ENCODE measurements around the gene ANXA2R. TPM values are rescaled to one million over a fixed set of nuclear protein-coding genes. Genes with fewer than 3 reads are reported as not detected.

ANXA2R gene
- total RNA-seq, 1 donor from 2014 or later: 1.2 TPM

DNA sequence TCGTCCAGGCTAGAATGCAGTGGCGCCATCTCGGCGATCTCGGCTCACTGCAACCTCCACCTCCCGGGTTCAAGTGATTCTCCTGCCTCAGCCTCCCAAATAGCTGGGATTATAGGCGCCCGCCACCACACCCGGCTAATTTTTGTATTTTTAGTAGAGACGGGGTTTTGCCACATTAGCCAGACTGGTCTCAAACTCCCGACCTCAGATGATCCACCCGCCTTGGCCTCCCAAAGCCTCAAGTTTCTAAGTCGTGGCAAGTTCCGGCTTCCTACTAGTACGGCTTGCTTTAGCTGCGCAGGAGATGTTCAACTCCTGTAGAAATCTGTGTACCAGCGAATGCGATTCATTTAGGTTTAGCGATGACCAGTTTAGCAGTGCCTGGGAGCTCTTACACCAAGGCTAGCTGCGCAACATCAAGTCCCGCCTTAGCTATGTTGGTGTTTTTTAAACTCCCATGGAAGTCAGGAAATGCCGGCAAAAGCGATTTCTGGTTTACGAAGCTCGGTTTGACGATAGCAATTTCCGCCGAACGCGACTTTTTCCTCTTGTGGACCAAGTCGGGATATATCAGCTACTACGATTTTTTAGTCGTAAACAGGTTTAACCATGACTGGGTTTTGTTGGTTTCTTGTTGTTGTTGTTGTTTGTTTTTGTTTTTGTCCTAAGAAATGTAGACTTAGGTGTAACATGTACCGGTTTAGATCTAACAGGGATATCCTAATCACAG, 46.4 kb downstream of the ANXA2R start:
- no peak overlapping the region for H3K27ac Mint-ChIP-seq (ENCODE audit: unreplicated experiment)

DNA sequence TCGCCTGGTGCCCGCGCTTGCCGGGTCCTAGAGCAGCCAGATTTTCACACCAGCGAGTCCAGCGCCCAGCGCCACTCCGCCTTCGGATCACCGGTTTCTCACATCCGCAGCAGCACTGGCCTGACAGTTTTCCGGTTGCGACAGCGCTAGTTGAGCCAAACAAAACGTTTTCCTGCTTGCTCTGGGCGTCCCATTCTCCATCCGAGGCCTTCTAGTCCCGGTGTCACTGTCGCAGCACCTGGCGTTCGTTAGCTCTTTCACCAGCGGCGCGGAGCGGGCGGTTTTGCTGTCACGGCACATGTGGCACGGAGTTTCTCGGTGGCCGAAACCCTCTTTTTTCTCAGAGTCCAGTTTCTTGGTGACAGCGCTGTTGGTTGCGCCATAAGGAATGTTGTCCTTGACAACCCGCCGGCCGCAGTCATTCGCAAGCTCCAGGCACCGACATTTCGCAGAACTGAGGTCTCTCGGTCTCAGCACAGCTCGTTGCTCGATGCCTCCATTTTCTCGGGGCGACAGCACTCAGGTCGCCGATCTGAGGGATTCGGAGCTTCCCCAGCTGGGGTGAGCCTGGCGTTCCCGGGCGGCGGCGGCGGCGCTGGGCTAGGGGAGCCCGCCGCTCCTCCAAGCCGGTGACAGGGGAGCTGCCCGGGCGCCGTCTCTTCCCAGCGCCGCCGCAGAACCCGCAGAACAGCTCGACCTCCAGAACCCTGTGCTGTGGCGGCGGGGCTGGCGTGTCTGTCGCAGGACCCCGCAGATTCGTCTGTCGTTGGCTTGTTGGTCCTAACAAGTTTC, 47.8 kb downstream of the ANXA2R start:
- Mint-ChIP-seq H3K27me3 (ENCODE audit: low read depth) (peaks cover 91% of the 10 kb centered on the region), H3K36me3 (ENCODE audit: low read depth) (peaks cover 3% of the 10 kb centered on the region), H3K9me3 (peaks cover 3% of the 10 kb centered on the region), H3K4me3 (peak overlapping the region; percentile 89), H3K4me1 (peaks cover 30% of the 10 kb centered on the region), H3K27ac (ENCODE audit: unreplicated experiment) (no peak overlapping the region)
- TF ChIP-seq, protein P1, sequence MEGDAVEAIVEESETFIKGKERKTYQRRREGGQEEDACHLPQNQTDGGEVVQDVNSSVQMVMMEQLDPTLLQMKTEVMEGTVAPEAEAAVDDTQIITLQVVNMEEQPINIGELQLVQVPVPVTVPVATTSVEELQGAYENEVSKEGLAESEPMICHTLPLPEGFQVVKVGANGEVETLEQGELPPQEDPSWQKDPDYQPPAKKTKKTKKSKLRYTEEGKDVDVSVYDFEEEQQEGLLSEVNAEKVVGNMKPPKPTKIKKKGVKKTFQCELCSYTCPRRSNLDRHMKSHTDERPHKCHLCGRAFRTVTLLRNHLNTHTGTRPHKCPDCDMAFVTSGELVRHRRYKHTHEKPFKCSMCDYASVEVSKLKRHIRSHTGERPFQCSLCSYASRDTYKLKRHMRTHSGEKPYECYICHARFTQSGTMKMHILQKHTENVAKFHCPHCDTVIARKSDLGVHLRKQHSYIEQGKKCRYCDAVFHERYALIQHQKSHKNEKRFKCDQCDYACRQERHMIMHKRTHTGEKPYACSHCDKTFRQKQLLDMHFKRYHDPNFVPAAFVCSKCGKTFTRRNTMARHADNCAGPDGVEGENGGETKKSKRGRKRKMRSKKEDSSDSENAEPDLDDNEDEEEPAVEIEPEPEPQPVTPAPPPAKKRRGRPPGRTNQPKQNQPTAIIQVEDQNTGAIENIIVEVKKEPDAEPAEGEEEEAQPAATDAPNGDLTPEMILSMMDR (conservative IDR thresholded peaks at IDR 0.05): no peak
- peak; percentile 52 for DNase-seq (ENCODE audit: low read depth, low spot score)

More for the DNA sequence above, 46.4 kb downstream of the ANXA2R start:
- Mint-ChIP-seq H3K4me3 (peak overlapping the region; percentile 91), H3K27me3 (ENCODE audit: low read depth) (peaks cover 97% of the 10 kb centered on the region), H3K9me3 (peaks cover 3% of the 10 kb centered on the region), H3K4me1 (peaks cover 30% of the 10 kb centered on the region), H3K36me3 (ENCODE audit: low read depth) (peaks cover 3% of the 10 kb centered on the region)
- TF ChIP-seq, protein P1 (conservative IDR thresholded peaks at IDR 0.05): no peak
- DNase-seq (ENCODE audit: low read depth, low spot score): no peak

DNA sequence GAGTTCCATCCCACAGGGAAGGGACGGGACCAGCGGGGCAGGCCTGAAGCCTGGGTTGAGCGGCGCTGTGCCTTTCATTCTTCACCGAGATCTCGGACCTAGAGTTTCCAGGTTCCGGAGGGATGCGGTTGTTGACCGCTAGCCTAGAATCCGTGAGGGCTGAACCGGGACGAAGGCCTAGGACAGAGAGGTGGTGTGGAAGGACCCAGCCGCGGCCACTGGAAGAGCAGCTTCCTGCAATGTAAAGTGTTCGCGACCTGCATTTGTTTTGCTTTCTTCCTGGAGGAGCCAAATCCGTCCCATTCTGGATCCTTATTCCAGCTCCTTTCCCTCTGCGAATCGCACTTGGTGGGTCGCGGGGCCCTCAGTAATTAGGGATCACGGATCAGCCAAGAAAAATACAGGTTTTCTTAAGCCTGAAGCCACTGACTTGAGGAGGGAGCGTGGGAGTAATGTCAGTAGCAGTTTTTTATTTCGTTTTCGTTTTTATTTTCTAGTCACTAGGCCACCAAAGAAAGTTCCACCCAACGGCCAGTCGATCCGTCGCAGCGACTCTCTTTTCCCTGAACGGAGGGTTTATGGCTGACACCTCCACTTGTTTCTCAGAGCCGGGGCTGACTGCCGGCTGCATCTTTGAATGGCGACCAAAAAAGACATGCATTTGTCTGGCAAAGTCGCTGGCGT, 48.6 kb downstream of the ANXA2R start:
- TF ChIP-seq, protein P1 (conservative IDR thresholded peaks at IDR 0.05): no peak
- peaks cover 3% of the 10 kb centered on the region for H3K36me3 Mint-ChIP-seq (ENCODE audit: low read depth)
- H3K27me3 Mint-ChIP-seq (ENCODE audit: low read depth): peaks cover 91% of the 10 kb centered on the region
- H3K9me3 Mint-ChIP-seq: peaks cover 3% of the 10 kb centered on the region
- no peak for DNase-seq (ENCODE audit: low read depth, low spot score)
- H3K4me3 Mint-ChIP-seq: peak overlapping the region; percentile 89
- no peak overlapping the region for H3K27ac Mint-ChIP-seq (ENCODE audit: unreplicated experiment)
- peaks cover 30% of the 10 kb centered on the region for H3K4me1 Mint-ChIP-seq

DNA sequence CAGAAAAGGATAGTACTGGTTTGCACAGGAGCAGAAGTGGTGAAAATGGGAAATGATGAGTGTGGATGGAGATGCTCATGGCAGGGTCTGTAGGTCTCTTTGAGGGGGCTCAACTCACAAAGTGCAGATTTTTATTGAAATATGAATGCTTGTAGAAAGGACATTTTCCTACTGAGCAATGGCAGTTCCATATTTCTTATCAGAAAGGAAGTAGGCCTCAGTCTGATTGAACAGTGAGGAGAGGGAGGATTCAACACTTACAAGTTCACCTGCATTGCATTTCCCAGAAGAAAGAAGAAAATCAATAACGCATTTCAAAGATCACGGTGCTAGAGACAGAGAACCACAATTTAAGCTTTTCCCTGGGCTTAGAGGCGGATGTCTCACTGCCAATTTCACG, 49.2 kb downstream of the ANXA2R start:
- Mint-ChIP-seq H3K9me3 (peaks cover 3% of the 10 kb centered on the region), H3K36me3 (ENCODE audit: low read depth) (peaks cover 3% of the 10 kb centered on the region), H3K4me1 (peaks cover 30% of the 10 kb centered on the region), H3K4me3 (peak overlapping the region; percentile 89), H3K27ac (ENCODE audit: unreplicated experiment) (no peak overlapping the region), H3K27me3 (ENCODE audit: low read depth) (peaks cover 91% of the 10 kb centered on the region)
- no peak for DNase-seq (ENCODE audit: low read depth, low spot score)
- TF ChIP-seq, protein P1 (conservative IDR thresholded peaks at IDR 0.05): no peak

Other genes with a start within 250 kb of the ANXA2R start
- gene SELENOP, start 228.4 kb downstream of the ANXA2R start, total RNA-seq: 2.0 and 2.2 TPM in 2 replicates
- gene ZNF131, start 80.6 kb upstream of the ANXA2R start, total RNA-seq: 52.9 and 53.3 TPM in 2 replicates
- 0.23 and 0.30 TPM in 2 replicates for gene NIM1K, start 151.9 kb upstream of the ANXA2R start, total RNA-seq